ENCODE data around the gene DPF1.

DPF1 gene

DNA sequence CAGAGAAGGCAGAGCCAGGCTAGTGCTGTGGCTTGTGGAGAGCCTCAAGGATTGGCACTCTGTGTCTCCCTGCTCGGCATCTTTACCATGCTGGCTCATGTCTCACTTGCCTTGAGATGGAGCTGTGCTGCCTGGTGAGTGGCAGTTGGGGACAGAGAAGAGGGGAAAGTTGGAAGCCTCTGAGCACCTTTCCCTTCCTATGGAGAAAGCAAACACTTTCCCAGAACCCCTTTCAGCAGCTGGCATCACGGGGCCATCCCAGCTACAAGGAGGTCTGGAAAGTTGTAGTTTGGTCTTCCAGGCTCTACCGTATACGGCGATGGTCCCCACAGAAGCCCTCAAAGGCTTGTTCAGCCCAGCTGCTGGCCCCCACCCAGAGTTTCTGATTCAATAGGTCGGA lies 58.7 kb downstream of the DPF1 start:
- no peak for DNase-seq (ENCODE audit: low read depth in 2 of 2)

DNA sequence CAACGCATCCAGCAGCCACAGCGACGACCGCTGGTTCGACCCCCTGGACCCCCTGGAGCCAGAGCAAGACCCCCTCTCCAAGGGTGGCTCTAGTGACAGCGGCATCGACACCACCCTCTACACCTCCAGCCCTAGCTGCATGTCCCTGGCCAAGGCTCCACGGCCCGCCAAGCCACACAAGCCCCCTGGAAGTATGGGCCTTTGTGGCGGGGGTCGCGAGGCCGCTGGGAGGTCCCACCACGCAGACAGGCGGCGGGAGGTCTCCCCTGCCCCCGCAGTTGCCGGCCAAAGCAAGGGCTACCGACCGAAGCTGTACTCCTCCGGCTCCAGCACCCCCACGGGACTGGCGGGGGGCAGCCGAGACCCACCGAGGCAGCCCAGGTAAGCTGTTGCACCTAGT lies 59.5 kb downstream of the DPF1 start:
- DNase-seq (ENCODE audit: low read depth in 2 of 2) = no peak

DNA sequence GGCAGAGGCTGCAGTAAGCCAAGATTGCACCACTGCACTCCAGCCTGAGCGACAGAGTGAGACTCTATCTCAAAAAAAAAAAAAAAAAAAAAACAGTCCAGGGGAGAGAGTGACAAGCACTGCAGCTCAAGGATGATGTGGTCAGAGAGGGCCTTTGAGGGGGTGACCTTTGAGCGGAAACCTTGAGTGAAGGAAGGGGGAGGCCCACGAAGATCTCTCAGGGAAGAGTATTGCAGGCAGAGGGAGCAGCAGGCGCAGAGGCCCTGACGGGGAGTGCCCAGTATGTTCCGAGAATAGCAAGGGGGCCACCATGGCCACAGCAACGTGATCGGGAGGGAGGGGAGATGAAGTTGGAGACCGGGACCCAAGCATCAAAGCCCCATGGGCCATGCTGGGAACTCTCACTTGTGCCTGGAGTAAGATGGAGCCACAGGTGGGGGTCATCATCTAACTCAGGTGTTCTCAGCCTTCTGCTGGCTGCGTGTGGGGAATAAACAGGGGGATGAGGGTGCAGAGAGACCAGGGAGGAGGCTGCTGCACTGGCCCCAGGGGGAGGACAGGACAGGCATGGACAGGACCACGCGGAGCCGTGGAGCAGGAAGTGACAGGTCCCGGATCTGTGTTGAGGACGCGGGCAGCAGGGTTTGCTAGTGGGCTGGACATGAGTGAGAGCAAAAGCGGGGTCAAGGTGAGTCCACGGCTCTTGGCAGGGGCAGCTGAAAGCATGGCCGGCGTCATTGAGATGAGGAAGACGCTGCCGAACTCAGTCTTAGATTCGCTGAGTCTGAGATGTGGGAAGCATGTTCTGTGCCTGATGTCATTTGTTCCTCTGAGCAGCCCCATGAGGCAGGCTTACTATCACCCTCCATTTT lies 60.4 kb downstream of the DPF1 start:
- no peak for DNase-seq (ENCODE audit: low read depth in 2 of 2)

DNA sequence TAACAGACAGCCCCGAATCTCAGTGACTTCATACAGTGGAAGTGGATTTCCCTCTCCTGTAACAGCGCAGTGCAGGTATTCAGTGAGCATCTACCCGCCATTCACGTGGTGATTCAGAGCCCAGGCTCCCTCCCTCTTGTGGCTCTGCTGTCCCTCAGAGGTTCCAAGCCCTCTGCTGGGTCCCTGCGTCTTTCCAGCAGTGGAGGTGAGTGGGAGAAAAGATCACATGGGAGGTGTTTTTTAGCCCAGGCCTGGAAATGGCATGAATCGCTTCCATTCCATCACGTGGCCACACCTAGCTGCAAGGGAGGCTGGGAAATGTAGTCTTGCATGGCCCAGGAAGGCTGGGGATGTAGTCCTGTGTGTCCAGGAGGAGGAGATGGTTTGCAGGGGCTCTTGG lies 61.4 kb downstream of the DPF1 start:
- no peak for DNase-seq (ENCODE audit: low read depth in 2 of 2)

DNA sequence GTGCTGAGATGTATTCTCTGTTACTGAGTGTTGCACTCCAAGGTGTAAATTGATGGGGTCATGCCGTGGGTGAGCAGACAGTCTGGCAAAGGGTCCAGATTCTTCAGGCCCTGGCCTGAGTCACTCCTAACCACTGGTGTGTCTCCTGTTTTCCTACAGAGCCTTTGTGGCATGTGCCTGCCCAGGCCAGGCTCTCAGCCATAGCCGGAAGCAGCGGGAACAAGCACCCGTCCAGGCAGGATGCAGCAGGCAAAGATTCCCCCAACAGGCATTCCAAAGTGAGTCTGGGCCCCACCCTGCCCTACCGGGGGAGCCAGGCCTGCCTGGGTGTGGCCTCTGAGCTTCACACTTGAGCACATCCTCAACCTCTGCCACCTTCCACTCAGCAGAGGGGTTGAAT lies 61.9 kb downstream of the DPF1 start:
- no peak for DNase-seq (ENCODE audit: low read depth in 2 of 2)
